KMS-11 (cell line): ENCODE measurements around the gene USP34.

ENCODE experiments used
- H2AFZ ChIP-seq: fragments of 200-600 bp; sonication (generic); 2 replicates; pipeline ENCODE4 v1.6.1; 2016; ENCODE audit warnings: antibody characterized with exemption, mixed run types, low read depth
- H3K27ac ChIP-seq: fragments of 200-600 bp; sonication (generic); 2 replicates; pipeline ENCODE4 v1.6.1; 2016; ENCODE audit warnings: mild to moderate bottlenecking, mixed run types
- H3K27me3 ChIP-seq: fragments of 200-600 bp; sonication (generic); 2 replicates; pipeline ENCODE4 v1.6.1; 2017; ENCODE audit warnings: mild to moderate bottlenecking, low read depth, mixed run types, moderate library complexity; ENCODE audit not compliant: insufficient read depth
- H3K36me3 ChIP-seq: fragments of 200-600 bp; sonication (generic); 2 replicates; pipeline ENCODE4 v1.6.1; 2017; ENCODE audit warnings: mild to moderate bottlenecking, mixed run types; ENCODE audit not compliant: insufficient read depth
- H3K4me1 ChIP-seq: fragments of 200-600 bp; sonication (generic); 2 replicates; pipeline ENCODE4 v1.6.1; 2016; ENCODE audit warnings: mild to moderate bottlenecking, low read depth, mixed run types; ENCODE audit not compliant: poor library complexity, severe bottlenecking
- H3K4me2 ChIP-seq: fragments of 200-600 bp; sonication (generic); 2 replicates; pipeline ENCODE4 v1.7.0; 2016; ENCODE audit warnings: mild to moderate bottlenecking, mixed run types
- H3K4me3 ChIP-seq: fragments of 200-600 bp; sonication (generic); IDR thresholded peaks from 2 replicates; pipeline ENCODE4 v1.6.1; 2017; ENCODE audit warnings: low read depth, low read length, mixed read lengths; ENCODE audit not compliant: insufficient read depth
- H3K79me2 ChIP-seq: fragments of 200-600 bp; sonication (generic); 2 replicates; pipeline ENCODE4 v1.6.1; 2016; ENCODE audit warnings: low read depth, mixed run types; ENCODE audit not compliant: insufficient read depth
- H3K9ac ChIP-seq: fragments of 200-600 bp; sonication (generic); 2 replicates; pipeline ENCODE4 v1.6.1; 2016; ENCODE audit warnings: mild to moderate bottlenecking, mixed run types
- H4K20me1 ChIP-seq: fragments of 200-600 bp; sonication (generic); 2 replicates; pipeline ENCODE4 v1.6.1; 2016; ENCODE audit warnings: mild to moderate bottlenecking, mixed run types; ENCODE audit not compliant: insufficient read depth
- CTCF ChIP-seq: fragments of 200-600 bp; sonication (generic); conservative IDR thresholded peaks from 2 replicates; pipeline ENCODE4 v1.6.1; 2017; ENCODE audit warnings: low read depth, mild to moderate bottlenecking, antibody characterized with exemption, low read length, moderate library complexity, mixed read lengths

USP34 gene

GRCh38 chr2:61425605-61426155 lies 45.2 kb downstream of the USP34 start:
- no peak overlapping the region for H3K9ac ChIP-seq
- peaks cover 46% of the 10 kb centered on the region for H4K20me1 ChIP-seq
- no peaks in the 10 kb centered on the region for H3K27me3 ChIP-seq
- no peak overlapping the region for H3K4me2 ChIP-seq
- H3K36me3 ChIP-seq, result no peaks in the 10 kb centered on the region
- no peak overlapping the region for H3K4me3 ChIP-seq
- no peak overlapping the region for H2AFZ ChIP-seq
- no peak overlapping the region for H3K27ac ChIP-seq
- no peak for TF ChIP-seq CTCF
- H3K4me1 ChIP-seq, result peaks cover 14% of the 10 kb centered on the region
- H3K79me2 ChIP-seq, result peaks cover 93% of the 10 kb centered on the region

DNA sequence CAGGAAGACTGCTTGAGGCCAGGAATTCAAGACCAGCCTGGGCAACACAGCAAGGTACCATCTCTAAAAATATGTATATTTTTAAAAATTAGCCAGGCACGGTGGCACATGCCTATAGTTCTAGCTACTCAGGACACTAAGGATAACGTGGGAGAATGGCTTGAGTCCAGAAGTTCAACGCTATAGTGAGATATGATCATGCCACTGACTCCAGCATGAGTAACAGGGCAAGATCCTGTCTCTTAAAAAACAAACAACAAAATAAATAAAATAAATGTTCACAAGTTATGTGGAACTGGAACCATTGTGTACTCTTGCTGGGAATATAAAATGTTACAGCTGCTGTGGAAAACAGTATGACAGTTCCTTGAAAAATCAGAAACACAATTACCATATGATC lies 47.2 kb downstream of the USP34 start:
- no peak overlapping the region for H3K27ac ChIP-seq
- no peak overlapping the region for H3K4me3 ChIP-seq
- peaks cover 30% of the 10 kb centered on the region for H3K4me1 ChIP-seq
- H3K27me3 ChIP-seq, result no peaks in the 10 kb centered on the region
- H4K20me1 ChIP-seq, result peaks cover 61% of the 10 kb centered on the region
- H3K36me3 ChIP-seq, result no peaks in the 10 kb centered on the region
- H2AFZ ChIP-seq, result no peak overlapping the region
- H3K4me2 ChIP-seq, result no peak overlapping the region
- H3K79me2 ChIP-seq, result peaks cover 85% of the 10 kb centered on the region
- no peak for TF ChIP-seq CTCF
- no peak overlapping the region for H3K9ac ChIP-seq

DNA sequence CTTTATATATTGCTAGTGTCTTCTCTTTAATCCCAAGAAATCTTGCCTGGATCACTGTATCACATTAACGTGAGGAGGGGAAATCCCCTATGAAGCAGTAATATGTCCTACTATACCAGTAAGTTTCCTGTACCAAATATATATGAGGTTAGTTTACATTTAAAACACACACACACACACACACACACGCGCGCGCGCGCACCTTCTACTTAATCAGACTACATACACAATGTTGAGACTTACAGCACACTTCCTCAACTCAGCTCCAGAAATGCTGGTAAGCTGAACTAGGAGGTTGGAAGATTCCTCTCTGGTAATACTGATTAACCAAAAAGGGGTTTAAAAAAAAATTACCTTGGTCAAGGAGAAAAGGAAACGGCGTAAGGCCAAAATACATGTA lies 49.3 kb downstream of the USP34 start:
- Histone ChIP-seq H3K4me2 (no peak overlapping the region), H4K20me1 (peaks cover 61% of the 10 kb centered on the region), H3K27ac (no peak overlapping the region), H3K4me3 (no peak overlapping the region), H3K36me3 (no peaks in the 10 kb centered on the region), H3K9ac (no peak overlapping the region), H2AFZ (no peak overlapping the region), H3K79me2 (peaks cover 66% of the 10 kb centered on the region), H3K27me3 (no peaks in the 10 kb centered on the region), H3K4me1 (peaks cover 31% of the 10 kb centered on the region)
- no peak for TF ChIP-seq CTCF

GRCh38 chr2:61420991-61421544 lies 49.8 kb downstream of the USP34 start:
- Histone ChIP-seq H3K79me2 (peaks cover 63% of the 10 kb centered on the region), H2AFZ (no peak overlapping the region), H3K27ac (no peak overlapping the region), H3K36me3 (no peaks in the 10 kb centered on the region), H3K4me3 (no peak overlapping the region), H3K4me1 (peaks cover 26% of the 10 kb centered on the region), H3K4me2 (no peak overlapping the region), H4K20me1 (peaks cover 57% of the 10 kb centered on the region), H3K9ac (no peak overlapping the region), H3K27me3 (no peaks in the 10 kb centered on the region)
- no peak for TF ChIP-seq CTCF
